Stomach (tissue), 9 donors: ENCODE measurements around the gene DOC2A. TPM values are rescaled to one million over a fixed set of nuclear protein-coding genes. Genes with fewer than 3 reads are reported as not detected.

ENCODE experiments used
- DNase-seq, 2 donors: peaks; one replicate each; pipeline versions ENCODE4 v3.0.0 to v3.0.0-alpha.2; 2013 to 2019
- H3K27ac ChIP-seq, 5 donors: fragments of 200-600 bp in 4 of 5; sonication (generic) in 4 of 5; one replicate each; pipeline ENCODE4 v1.5.1; 2013 to 2019; ENCODE audit warnings: mild to moderate bottlenecking in 1 of 5, moderate library complexity in 1 of 5
- H3K27me3 ChIP-seq, 3 donors: fragments of 200-600 bp; sonication (generic); one replicate each; pipeline ENCODE4 v1.5.1; 2017 to 2019; ENCODE audit warnings: mixed run types in 1 of 3
- H3K36me3 ChIP-seq, 4 donors: fragments of 200-600 bp; sonication (generic); 1 replicate in 3 of 4; 2 replicates in 1 of 4; pipeline ENCODE4 v1.5.1; 2016 to 2019
- H3K4me1 ChIP-seq, 4 donors: fragments of 200-600 bp; sonication (generic); one replicate each; pipeline ENCODE4 v1.5.1; 2016 to 2019
- H3K4me3 ChIP-seq, 4 donors: fragments of 200-600 bp; sonication (generic) in 3 of 4; one replicate each; pipeline ENCODE4 v1.5.1; 2016 to 2019; ENCODE audit warnings: mild to moderate bottlenecking in 1 of 4
- H3K9me3 ChIP-seq, 4 donors: fragments of 200-600 bp; sonication (generic); one replicate each; pipeline ENCODE4 v1.5.1; 2016 to 2019
- CTCF ChIP-seq, 7 experiments: fragments of 450-650 bp in 4 of 7; fragments of 200-600 bp in 3 of 7; sonication (generic) in 3 of 7; IDR thresholded peaks; one replicate each; pipeline ENCODE4 v1.5.1; 2016 to 2019; ENCODE audit warnings: antibody characterized with exemption in 7 of 7, control low read depth in 2 of 7, mild to moderate bottlenecking in 1 of 7
- EP300 ChIP-seq: sonication (generic); formaldehyde crosslinking; IDR thresholded peaks from one replicate; pipeline ENCODE4 v1.6.1; 2017; ENCODE audit warnings: antibody characterized with exemption
- POLR2A ChIP-seq, 4 donors: fragments of 450-650 bp; IDR thresholded peaks; one replicate each; pipeline ENCODE4 v1.6.1; 2016; ENCODE audit warnings: antibody characterized with exemption in 4 of 4, control low read depth in 2 of 4, mild to moderate bottlenecking in 1 of 4, moderate library complexity in 1 of 4
- POLR2AphosphoS5 ChIP-seq, 3 donors: sonication (generic); formaldehyde crosslinking; IDR thresholded peaks; one replicate each; pipeline ENCODE4 v1.6.1; 2016; ENCODE audit warnings: antibody characterized with exemption in 3 of 3
- WGBS, 5 donors: extraction: QIAGEN DNeasy Blood & Tissue Kit in 3 of 5; methylation state at CpG; one replicate each; pipeline versions ENCODE4 v1.1.5 to v1.1.7; 2013 to 2018; 5-methylcytosine and 5-hydroxymethylcytosine counted together
- intact Hi-C: fragments of 100-400 bp; cut with DNase I; formaldehyde crosslinking; loops from one replicate; pipeline ENCODE4 v1.15.1; 2023; ENCODE audit warnings: low total_unique reads
- polyA plus RNA-seq, 3 donors: library from polyadenylated mRNA; stranded (reverse); fragments of 200-250 nt; gene quantifications; one replicate each; pipeline ENCODE4 v1.2.3, GENCODE V29; 2013
- total RNA-seq, 5 donors: library from RNA; depleted of rRNA; stranded (reverse); fragments of >200 nt; gene quantifications; one replicate each; pipeline versions ENCODE4 v1.1.0 to v1.2.3, GENCODE V29; 2014 to 2016
- donor health status: healthy with polysubstance abuse.
- donor health status: Bipolar disorder and iron deficiency.
- donor health status: healthy.

The DOC2A gene
- total and polyA plus RNA-seq, 8 donors = 0.72 to 20.9 (median 1.8) TPM; not detected in 4

GRCh38 chr16:30011714-30012504, 1.1 kb upstream of the DOC2A start:
- Histone ChIP-seq H3K36me3 (no peaks in the 10 kb centered on the region), H3K4me1 (peaks cover 16 to 28% (median 21%) of the 10 kb centered on the region in 4 donors), H3K4me3 (peak overlapping the region in 3 of 4 donors; percentile 35 to 55 (median 50)), H3K27ac (no peak overlapping the region), H3K27me3 (peaks cover 25 to 57% (median 35%) of the 10 kb centered on the region in 3 donors), H3K9me3 (no peaks in the 10 kb centered on the region)
- 17 to 22% (median 20%) methylated on average over 9 to 31 of the region's 31 CpGs for WGBS, 5 donors
- intact Hi-C loops = no loop called here
- DNase-seq = no peak
- TF ChIP-seq POLR2A (IDR thresholded peaks at IDR 0.05) = no peak
- TF ChIP-seq POLR2AphosphoS5 (IDR thresholded peaks at IDR 0.05) = no peak
- no peak for TF ChIP-seq EP300
- TF ChIP-seq CTCF (IDR thresholded peaks at IDR 0.05) = no peak

- no peak overlapping the region for H3K27ac ChIP-seq
- peaks cover 25 to 57% (median 35%) of the 10 kb centered on the region in 3 donors for H3K27me3 ChIP-seq
- H3K36me3 ChIP-seq = no peaks in the 10 kb centered on the region
- no peaks in the 10 kb centered on the region for H3K9me3 ChIP-seq
- intact Hi-C loops = no loop called here
- WGBS, 5 donors = 14 to 25% (median 20%) methylated on average over 24 to 34 of the region's 34 CpGs
- TF ChIP-seq POLR2AphosphoS5 (IDR thresholded peaks at IDR 0.05) (no peak), CTCF (IDR thresholded peaks at IDR 0.05) (no peak), EP300 (no peak), POLR2A (IDR thresholded peaks at IDR 0.05) (no peak)
- no peak for DNase-seq
- H3K4me3 ChIP-seq = peak overlapping the region; percentile 35 to 55 (median 43)
- H3K4me1 ChIP-seq = peaks cover 19 to 34% (median 28%) of the 10 kb centered on the region in 4 donors
Observed at GRCh38 chr16:30009990-30010843, 610 bp downstream of the DOC2A start.

- Histone ChIP-seq H3K4me1 (peaks cover 25 to 42% (median 38%) of the 10 kb centered on the region in 4 donors), H3K9me3 (no peaks in the 10 kb centered on the region), H3K27ac (no peak overlapping the region), H3K4me3 (no peak overlapping the region), H3K36me3 (peaks cover 0 to 4% (median 0%) of the 10 kb centered on the region in 4 donors), H3K27me3 (peaks cover 25 to 57% (median 35%) of the 10 kb centered on the region in 3 donors)
- 28 to 51% (median 39%) methylated on average over 15 to 26 of the region's 26 CpGs for WGBS, 5 donors
- DNase-seq = no peak
- TF ChIP-seq POLR2AphosphoS5 (IDR thresholded peaks at IDR 0.05) (no peak), EP300 (no peak), POLR2A (IDR thresholded peaks at IDR 0.05) (no peak), CTCF (IDR thresholded peaks at IDR 0.05) (no peak)
- intact Hi-C loops = no loop called here
Observed at GRCh38 chr16:30009085-30009862, 1.6 kb downstream of the DOC2A start.
